ENCODE results near the gene CDKAL1.

- TF ChIP-seq CTCF (IDR thresholded peaks at IDR 0.05) (no peak), POLR2A (IDR thresholded peaks at IDR 0.05) (no peak)
These were observed 34.8 kb downstream of the CDKAL1 start for GRCh38 chr6:20569000-20569610.
